AG04450 (cell line): ENCODE data around the gene SFRP4. TPM values are rescaled to one million over a fixed set of nuclear protein-coding genes. Genes with fewer than 3 reads are reported as not detected.

Experiments
- CTCF ChIA-PET: fragments of 300-600, 350-600 bp; formaldehyde crosslinking; extraction: SDS; loops from one replicate; lab custom pipeline; 2022; ENCODE audit warnings: antibody characterized with exemption, inconsistent platforms; lab: Charles Lee
- POLR2A ChIA-PET: fragments of 350-600 bp; formaldehyde crosslinking; extraction: SDS; loops from one replicate; lab custom pipeline; 2021; ENCODE audit warnings: antibody characterized with exemption, inconsistent platforms; lab: Yijun Ruan, JAX
- DNase-seq: peaks from one replicate; pipeline ENCODE4 v3.0.0-alpha.2; 2011; ENCODE audit warnings: low read depth, low spot score
- H3K27ac ChIP-seq: one replicate; pipeline ENCODE4 v1.5.1; 2012; ENCODE audit warnings: low read depth, low read length, control low read depth
- H3K27me3 ChIP-seq: one replicate; pipeline ENCODE4 v1.6.0; 2012; ENCODE audit warnings: low read length; ENCODE audit not compliant: control insufficient read depth, insufficient read depth
- H3K4me3 ChIP-seq: 2 replicates; pipeline ENCODE4 v1.5.1; 2011; ENCODE audit warnings: mild to moderate bottlenecking, low read depth, low read length, control low read depth
- H3K9me3 ChIP-seq: 2 replicates; pipeline ENCODE4 v1.5.1; 2012; ENCODE audit warnings: low read length; ENCODE audit not compliant: control insufficient read depth, insufficient read depth
- CTCF ChIP-seq: IDR thresholded peaks from 2 replicates; pipeline ENCODE4 v1.5.1; 2011; ENCODE audit warnings: low read depth, low read length, control low read depth, inconsistent platforms
- polyA plus RNA-seq: library from polyadenylated mRNA; depleted of rRNA; stranded (reverse); fragments of >200 nt; gene quantifications from 2 replicates; pipeline ENCODE4 v1.2.3, GENCODE V29; 2011

The SFRP4 gene
- polyA plus RNA-seq, 1 experiment, result 0.04 TPM

- no peak for TF ChIP-seq CTCF
- Histone ChIP-seq H3K27me3 (no peaks in the 10 kb centered on the region), H3K27ac (no peak overlapping the region), H3K9me3 (peaks cover 17% of the 10 kb centered on the region), H3K4me3 (no peak overlapping the region)
- DNase-seq, result no peak
- ChIA-PET POLR2A (no interaction called here), CTCF (no interaction called here)
These were observed 26.5 kb upstream of the SFRP4 start for GRCh38 chr7:37942934-37943610.

GRCh38 chr7:37933018-37933566, 16.5 kb upstream of the SFRP4 start:
- Histone ChIP-seq H3K9me3 (peaks cover 20% of the 10 kb centered on the region), H3K4me3 (no peak overlapping the region), H3K27me3 (no peaks in the 10 kb centered on the region), H3K27ac (no peak overlapping the region)
- no peak for DNase-seq
- ChIA-PET CTCF (no interaction called here), POLR2A (no interaction called here)
- TF ChIP-seq CTCF, result no peak

- Histone ChIP-seq H3K27ac (no peak overlapping the region), H3K27me3 (no peaks in the 10 kb centered on the region), H3K9me3 (peaks cover 20% of the 10 kb centered on the region), H3K4me3 (no peak overlapping the region)
- no peak for TF ChIP-seq CTCF
- ChIA-PET CTCF (no interaction called here), POLR2A (no interaction called here)
- no peak for DNase-seq
These were observed 15.9 kb upstream of the SFRP4 start for GRCh38 chr7:37932543-37932942.

- no peak for TF ChIP-seq CTCF
- CTCF ChIA-PET, result no interaction called here
- POLR2A ChIA-PET, result no interaction called here
- Histone ChIP-seq H3K4me3 (no peak overlapping the region), H3K9me3 (peaks cover 20% of the 10 kb centered on the region), H3K27me3 (no peaks in the 10 kb centered on the region), H3K27ac (no peak overlapping the region)
- no peak for DNase-seq
These were observed 13.8 kb upstream of the SFRP4 start for GRCh38 chr7:37930226-37930948.

GRCh38 chr7:37928878-37929277, 12.3 kb upstream of the SFRP4 start:
- H3K27ac ChIP-seq, result no peak overlapping the region
- CTCF ChIA-PET, result no interaction called here
- no peaks in the 10 kb centered on the region for H3K27me3 ChIP-seq
- POLR2A ChIA-PET, result no interaction called here
- H3K4me3 ChIP-seq, result no peak overlapping the region
- no peak for DNase-seq
- TF ChIP-seq CTCF, result no peak
- peaks cover 16% of the 10 kb centered on the region for H3K9me3 ChIP-seq
